GM21447 (cell line): ENCODE data around the gene FRMD8.

Source experiments
- ATAC-seq: cut with Tn5 transposase; IDR thresholded peaks from one replicate; pipeline ENCODE4 v1.9.1; 2021; ENCODE audit not compliant: unreplicated experiment

Gene FRMD8

DNA sequence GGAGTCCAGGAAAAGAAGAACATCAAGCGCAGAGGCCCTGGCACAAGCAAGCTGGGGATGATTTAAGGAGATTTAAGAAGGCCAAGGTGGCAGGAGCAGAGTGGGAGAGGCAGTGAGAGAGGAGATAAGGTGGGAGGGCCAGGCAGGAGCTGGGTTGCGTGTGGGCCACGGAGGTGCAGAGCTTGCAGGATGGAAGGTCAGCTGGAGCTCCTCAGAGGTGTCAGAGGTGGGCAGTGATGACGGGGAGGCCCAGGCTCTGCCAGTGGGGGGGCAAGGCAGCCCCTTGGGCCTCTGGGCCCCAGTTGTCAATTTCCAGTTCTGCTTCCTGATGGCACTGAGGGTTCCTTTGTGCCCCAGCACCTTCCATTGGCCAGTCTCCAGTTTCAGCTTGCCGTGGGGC, 6.5 kb downstream of the FRMD8 start:
- ATAC-seq: no peak

DNA sequence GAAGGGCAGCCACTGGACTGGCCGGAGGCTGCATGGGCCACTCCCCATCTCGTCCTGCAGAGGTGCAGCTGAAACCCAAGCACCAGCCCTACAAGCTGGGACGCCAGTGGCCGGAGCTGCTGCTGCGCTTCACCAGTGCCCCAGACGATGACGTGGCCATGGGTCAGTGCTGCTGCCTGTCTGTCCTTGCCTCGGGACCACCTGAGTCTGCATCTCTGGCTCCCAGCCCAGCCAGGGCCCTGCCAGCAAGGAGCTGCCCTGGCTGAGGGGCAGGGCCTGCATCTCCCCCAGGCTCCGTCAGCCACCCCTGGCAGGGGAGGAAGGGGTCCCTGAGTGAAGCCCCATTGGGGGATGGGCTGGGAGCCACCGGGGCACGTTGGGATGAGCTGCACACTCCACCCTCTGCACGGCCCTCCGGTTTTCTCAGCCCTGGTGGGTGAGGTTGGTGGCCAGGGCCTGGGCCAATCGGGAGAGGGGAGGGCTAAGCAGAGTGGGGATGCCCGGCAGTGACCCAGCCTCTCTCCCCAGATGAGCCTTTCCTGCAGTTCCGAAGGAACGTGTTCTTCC, 7.2 kb downstream of the FRMD8 start:
- no peak for ATAC-seq

DNA sequence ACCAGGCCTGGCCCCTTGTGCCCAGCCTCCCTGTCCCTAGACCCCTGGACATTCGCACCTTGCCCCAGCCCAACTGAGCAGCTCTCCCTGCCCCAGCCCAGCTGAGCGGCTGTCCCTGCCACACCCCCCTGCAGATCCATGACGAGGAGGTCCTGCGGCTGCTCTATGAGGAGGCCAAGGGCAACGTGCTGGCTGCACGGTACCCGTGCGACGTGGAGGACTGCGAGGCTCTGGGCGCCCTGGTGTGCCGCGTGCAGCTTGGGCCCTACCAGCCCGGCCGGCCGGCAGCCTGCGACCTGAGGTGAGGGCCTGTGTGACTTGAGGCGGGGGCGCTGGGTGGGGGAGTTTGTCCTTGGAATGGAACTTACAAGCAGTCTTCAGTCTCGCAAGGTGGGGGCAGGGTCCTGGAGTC, 7.7 kb downstream of the FRMD8 start:
- ATAC-seq: no peak

DNA sequence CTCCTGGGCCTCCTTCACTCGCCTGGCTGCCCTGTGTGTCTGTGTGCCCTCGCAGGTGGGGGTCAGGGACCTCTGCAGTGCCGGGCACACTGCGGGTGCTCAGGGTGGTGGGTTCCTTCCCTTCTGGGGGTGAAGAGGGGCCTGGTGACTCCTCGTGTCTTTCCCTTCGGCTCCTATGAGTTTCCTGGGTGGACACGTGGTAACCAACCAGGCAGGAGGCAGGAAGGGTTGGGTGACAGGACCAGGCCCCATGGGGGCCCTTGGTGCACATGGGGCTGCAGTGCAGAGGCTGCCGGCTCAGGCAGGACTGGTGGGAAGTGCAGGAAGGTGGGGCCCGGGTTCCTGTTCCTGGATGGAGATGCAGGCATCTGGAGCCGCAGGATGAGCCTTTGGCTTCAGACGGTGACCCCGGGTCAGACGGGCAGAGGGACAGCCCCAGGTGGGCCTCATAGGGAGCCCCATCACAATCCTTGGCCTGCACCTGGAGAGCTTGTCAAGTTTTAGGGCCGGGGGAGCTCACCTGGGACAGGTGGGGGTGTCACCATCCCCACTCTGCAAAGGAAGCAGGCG, 9.6 kb downstream of the FRMD8 start:
- ATAC-seq: no peak

DNA sequence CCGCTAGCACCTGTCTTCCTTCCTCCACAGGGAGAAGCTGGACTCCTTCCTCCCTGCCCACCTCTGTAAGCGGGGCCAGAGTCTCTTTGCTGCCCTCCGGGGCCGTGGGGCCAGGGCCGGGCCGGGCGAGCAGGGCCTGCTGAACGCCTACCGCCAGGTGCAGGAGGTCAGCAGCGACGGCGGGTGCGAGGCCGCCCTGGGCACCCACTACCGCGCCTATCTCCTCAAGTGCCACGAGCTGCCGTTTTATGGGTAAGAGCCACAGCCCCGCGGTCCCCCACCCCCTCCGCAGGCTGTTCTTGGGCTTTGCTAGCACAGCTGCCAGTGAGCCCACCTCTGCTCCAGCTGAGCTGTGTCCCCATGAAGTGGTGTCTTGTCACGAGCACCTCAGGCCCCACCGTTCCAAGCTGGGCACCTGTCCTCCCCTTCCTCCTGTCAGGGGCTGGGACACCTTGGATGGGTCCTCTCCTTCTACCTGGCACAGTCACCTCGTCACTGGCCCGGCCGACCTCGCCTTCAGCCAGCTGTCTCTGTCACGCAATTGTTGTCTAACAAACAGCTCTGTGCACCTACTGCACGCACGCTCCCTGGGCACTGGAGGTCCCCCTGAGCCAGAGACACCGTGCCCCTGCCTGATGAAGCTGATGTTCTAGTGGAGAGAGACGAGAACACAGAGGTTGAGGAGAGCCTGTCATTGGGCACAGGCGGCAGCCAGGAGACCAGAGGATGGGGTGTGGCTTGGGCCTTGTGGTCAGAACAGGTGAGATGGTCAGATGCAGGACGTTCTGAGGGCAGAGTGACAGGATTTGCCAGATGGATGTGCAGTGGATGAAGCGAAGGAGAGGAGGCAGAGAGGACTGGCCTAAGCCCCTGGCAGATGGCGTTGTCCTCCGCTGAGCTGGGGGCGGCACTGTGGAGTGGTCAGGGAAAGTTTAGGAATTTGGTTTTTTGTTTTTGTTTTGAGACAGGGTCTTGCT, 10.6 kb downstream of the FRMD8 start:
- ATAC-seq: no peak

DNA sequence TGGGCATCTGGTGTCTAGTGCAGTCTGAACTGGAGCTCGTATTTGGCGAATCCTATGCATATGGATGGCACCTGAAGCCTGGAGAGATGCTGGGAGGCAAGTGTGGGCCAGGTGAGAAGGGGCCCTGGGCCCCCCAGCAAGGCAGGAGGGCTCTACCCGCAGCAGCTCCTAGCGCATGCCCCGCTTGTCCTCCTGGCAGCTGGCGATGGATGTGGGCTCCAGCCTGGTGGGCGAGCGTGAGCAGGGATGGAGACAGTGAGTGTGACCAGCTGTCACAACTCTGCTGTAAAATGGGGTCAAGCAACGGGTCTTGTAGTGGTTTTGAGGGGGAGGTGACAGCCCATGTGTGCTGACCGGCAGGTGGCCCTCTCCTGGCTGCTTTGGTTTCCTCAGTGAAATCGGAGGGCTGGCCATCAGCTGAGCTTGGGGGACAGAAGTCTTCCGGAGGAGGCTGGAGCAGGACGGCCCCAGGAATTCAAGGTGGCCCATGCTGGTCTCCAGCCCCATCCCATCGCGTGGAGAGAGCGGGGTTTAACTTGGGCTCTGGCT, 12.0 kb downstream of the FRMD8 start:
- ATAC-seq: no peak

DNA sequence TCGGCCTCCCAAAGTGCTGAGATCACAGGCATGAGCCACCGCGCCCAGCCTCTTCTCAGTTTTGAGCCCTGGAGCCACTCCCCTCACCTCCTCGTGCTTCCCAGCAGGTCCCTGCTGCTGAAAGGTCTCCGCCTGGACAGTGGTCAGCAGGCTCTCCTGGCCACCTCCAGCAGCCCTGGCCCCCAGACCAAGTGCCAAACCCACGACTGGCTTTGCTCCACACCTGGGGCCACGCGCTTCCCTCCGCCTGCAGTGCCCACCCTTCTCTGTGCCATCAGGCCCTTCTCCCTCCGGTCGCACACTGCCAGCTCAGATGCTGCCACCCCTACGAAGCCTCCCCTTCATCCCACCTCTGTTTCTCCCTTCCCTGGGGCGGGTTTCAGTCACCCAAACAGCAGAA, 12.8 kb downstream of the FRMD8 start:
- ATAC-seq: no peak

DNA sequence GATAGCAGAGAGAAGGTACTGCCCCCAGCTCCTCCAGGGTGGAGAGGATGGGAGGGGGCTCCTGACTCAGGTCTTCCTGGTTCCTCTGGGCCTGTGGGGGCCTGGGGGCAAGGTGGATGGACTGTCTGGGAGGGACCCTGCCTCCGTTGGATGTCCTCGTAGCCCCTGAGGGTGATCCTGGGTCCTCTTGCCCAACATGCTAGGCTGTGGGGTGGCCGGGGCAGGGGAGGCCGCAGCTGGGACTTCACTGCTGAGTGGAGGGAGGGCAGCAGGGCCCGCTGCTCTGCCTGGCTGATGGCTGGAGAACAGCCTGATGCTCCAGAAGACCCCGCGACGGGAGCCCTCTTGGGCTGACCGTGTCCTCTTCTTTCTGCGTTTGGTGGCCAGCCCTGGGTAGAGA, 13.4 kb downstream of the FRMD8 start:
- ATAC-seq: no peak

DNA sequence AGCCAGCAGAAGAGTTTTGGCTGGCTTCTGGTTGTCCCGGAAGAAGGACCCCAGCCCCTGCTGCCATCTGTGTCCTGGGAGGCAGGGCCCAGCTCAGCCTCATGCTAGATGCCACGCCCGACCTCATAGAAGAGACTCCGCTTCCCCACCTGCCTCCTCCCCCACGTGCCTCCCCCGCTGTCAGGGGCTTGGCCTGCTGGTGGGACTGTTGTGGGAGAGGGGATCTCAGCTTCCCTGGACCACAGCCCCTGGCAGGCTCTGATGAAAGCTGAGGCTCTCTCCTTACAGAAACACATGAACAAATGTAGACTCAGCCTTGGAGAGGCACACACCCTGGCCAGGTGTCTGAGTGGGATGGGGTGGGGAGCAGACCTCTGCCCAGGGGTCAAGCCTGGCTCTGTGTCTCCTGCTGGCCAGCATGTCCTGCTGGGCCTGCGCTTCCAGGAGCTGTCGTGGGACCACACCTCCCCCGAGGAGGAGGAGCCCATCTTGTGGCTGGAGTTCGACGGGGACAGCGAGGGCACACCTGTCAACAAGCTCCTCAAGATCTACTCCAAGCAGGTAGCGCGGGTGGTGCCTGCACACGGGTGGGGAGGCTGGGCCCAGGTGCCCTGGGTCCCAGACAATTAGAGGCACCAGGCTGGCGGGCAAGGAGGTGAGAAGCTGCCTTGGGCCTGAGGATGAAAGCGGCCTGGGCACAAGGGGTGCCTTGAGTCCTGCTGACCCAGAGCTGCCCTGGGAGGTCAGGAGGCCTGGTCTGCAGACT, 14.1 kb downstream of the FRMD8 start:
- ATAC-seq: no peak

DNA sequence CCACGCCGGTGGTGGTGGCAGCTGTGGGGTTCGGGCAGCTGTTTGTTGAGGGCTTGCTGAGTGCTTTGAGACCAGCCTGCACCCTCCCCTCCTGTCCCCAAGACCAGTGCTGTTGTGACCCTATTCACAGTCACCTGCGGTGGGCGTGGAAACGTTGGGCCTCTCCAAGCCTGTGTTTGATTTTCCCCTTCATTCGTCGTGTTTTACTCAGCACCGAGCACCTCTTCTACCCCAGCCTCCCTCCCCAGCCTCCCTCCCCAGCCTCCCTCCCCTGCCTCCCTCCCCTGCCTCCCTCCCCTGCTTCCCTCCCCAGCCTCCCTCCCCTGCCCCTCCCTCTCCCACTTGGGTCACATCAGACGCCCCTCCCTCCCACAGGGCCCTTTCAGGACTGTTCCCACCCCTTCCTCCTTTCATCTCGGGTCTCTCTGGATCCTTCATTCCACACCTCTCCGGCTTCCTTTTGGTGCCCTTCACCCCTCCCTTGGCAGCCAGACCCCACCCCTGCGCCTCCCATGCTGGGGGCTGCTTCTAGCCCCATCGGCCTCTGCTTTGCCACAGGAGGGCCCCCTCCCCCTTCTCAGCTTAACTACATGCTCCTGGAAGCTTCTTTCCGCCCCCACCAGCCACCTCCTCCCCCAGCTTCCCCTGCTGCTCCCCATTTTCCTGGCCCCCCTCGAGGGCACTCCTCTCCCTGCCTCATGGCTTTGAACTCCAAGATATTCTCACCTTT, 14.8 kb downstream of the FRMD8 start:
- no peak for ATAC-seq

DNA sequence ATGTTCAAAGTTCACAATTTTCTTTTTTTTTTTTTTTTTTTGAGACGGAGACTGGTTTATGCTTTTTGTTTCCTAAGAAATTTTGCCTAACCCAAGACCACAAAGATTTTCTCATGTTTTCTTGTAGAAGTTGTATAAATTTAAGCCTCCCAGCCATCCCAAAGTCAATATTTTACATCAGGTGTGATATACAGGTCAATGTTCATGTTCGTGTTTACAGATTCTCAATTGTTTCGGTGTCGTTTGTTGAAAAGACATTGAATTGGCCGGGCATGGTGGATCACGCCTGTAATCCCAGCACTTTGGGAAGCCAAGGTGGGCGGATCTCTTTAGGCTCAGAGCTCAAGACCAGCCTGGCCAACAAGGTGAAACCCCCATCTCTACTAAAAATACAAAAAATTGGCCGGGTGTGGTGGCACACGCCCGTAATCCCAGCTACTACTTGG, 15.4 kb downstream of the FRMD8 start:
- ATAC-seq: no peak

DNA sequence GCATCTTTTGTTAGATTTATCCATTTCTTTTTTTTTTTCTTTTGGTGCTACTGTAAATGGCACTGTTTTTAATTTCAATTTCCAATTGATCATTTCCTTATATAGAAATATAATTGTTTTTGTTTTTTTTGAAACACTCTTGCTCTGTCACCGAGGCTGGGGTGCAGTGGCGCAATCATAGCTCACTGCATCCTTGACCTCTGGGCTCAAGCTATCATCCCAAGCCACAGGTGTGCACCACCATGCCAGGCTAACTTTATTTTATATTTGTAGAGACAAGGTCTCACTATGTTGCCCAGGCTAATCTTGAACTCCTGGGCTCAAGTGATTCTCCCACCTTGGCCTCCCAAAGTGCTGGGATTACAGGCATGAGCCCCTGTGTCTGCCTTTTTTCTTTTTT, 16.4 kb downstream of the FRMD8 start:
- no peak for ATAC-seq

DNA sequence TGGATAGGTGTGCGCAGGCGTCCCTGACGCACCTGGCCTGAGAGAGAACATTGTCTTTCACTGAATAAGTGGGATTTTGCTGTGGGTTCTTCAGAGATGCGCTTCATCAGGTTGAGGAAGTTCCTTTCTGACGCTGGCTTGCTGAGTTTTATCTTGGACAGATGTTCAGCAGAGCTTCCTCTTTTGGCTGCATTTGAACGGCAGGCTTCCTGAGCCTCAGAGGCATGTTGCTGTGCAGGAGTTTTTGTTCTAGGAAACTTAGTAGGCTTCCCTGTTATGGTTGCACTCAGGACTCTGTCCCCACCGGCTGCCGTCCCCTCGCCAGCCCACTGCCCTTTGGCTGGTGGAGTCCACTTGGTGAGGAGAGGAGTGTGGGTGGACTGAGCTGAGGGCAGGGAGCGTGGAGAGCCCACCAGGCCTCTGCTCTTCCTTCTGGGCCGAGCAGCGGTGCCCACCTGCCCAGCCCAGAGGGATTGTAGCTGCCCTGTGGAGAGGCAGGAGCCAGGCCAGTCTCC, 17.2 kb downstream of the FRMD8 start:
- ATAC-seq: no peak

DNA sequence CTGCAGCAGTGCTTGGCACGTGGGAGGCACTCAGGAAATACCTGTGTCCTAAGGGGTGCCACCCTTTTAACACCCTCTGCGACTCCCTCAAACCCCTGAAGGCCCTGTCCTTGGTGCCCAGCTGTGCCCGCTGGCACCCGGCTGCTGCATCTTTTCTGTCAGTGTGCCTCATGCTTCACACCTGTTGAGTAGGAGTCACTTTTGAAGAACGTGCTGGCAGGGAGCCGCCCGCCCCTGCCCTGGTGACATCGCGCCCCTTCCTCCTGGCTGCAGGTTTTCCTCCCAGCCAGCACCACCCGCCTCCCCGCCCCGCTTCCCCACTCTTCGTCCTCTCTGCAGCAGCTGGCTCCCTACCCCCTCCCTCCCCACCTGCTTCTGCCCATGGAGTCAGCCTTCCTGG, 17.8 kb downstream of the FRMD8 start:
- ATAC-seq: no peak

DNA sequence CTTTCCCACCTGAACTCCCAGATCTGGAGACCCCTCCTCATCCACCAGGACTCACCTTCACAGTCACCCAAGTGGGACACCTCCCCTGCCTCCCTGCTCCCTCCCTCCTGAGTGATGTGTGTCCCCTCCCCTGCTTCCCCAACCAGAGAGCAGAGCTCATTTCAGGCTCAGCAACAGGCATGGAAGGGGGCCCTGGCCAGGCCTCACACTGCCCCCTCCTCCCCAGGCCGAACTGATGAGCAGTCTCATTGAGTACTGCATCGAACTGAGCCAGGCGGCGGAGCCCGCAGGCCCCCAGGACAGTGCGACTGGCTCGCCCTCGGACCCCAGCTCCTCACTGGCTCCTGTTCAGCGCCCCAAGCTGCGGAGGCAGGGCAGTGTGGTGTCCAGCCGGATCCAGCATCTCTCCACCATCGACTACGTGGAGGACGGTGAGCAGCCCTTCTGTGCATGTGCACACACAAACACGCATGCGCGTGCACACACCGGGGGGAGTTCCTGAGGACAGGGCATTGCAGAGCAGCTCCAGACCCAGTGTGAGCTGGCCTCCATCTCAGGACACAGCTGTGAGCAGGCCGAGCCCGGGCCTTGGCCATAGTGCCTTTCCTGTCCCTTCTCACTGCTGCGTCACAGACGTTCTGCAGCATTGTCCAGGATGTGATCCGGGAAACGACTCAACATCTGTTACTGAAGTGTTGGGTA, 18.4 kb downstream of the FRMD8 start:
- no peak for ATAC-seq

DNA sequence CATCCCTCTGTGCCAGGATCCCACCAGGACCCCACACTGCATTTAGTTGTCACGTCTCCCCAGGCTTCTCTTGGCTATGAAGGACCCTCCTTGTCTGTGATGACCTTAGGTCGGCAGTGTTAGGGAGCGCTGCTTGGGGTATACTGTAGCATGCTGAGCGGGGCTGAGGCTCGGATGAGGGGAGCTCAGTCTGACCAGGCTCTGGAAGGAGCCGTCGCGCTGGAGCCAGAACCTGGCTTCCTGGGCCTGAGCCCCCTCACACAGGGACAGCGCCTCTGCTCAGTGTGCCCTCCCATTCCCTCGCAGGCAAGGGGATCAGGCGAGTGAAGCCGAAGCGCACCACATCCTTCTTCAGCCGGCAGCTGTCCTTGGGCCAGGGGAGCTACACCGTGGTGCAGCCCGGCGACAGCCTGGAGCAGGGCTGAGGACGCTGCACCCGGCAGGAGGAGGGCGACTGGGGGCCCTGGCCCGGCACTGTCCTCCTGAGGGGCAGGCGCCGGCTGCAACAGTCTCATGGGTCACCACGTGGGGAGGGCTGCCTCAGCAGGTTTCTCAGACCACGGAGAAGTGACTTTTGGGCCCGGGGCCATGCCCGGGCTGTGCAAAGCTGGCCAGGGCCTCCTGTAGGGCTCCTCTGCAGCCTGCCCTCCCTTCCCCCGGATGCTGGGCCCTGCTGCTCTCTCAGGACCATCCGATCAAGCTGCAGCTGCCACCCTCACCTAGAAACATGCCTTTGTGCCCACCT, 24.7 kb downstream of the FRMD8 start:
- ATAC-seq: no peak

DNA sequence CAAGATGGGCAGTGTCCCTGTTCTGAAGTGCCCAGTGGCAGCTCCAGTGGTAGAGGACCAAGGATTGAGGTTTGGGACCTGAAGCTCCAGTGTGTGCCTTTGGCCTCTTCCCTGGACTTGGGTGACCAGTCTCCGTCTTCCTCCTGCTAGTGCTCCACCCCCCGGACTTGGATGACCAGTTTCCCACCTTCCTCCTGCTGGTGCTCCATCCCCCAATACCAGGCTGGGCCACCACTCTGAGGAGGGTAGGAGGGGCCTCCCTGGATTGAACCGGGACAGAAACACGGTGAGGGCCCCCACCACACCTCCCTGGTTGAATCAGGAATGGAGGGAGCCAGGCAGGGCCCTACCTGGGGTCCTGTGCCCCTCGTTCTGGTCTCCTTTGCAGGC, 25.2 kb downstream of the FRMD8 start:
- ATAC-seq: no peak

DNA sequence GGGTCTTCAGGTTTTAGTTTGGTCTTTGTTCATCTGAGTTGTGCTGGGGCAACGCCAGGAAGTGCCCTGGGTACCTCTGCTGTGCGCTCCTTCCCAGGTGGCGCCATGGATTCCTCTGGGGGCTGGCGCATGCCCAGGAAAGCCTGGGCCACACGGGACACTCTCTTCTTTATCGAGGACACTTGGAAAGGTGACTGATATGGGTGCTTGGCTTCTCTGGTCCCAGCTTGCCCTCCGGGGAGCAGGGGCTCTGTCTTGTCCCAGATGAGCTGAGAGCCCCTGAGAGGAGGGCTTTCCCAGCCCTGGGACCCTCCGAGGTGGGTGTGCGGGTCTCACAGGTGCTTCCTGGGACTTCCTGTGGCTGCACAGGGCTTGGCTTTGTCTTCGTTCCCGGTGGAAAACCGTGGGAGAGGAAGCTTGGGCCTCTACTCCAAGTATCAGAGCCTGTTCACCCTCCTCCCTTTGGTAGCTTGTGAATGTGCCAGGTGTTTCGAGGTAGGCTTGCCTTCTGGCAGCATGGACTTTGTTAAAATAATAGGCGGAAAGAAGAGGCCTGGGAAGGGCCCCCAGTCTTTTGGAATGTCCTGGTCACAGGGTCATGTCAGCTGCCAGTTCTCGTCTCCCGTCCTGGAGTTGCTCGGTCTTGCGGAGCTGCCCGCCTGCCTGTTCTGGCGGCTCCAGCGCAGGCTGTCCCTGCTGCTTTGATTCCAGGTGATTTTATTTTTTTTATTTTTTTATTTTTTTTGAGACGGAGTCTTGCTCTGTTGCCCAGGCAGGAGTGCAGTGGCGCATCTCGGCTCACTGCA, 26.0 kb downstream of the FRMD8 start:
- ATAC-seq: no peak
